B cell (primary cell): Measurements from ENCODE around the gene GNS. TPM values are rescaled to one million over a fixed set of nuclear protein-coding genes. Genes with fewer than 3 reads are reported as not detected.

ENCODE experiments used
- ATAC-seq: fragments of 200-7000 bp; cut with Tn5 transposase; one replicate; pipeline ENCODE4 v1.10.0; 2021; ENCODE audit warnings: low read depth, mild to moderate bottlenecking, moderate number of reproducible peaks, moderate library complexity
- CTCF ChIA-PET: fragments of 350-600 bp; sonication (Branson Sonifier 250); formaldehyde crosslinking; loops from one replicate; lab custom pipeline; 2021; ENCODE audit warnings: antibody characterized with exemption, inconsistent platforms; lab: Charles Lee
- POLR2A ChIA-PET: fragments of 350-600 bp; sonication (Branson Sonifier 250); formaldehyde crosslinking; loops from one replicate; lab custom pipeline; 2021; ENCODE audit warnings: antibody characterized with exemption; lab: Charles Lee
- DNase-seq: peaks from one replicate; pipeline ENCODE4 v3.0.0; 2013
- H2AFZ ChIP-seq: 2 replicates; pipeline ENCODE4 v1.6.1; 2012; ENCODE audit warnings: mild to moderate bottlenecking, low read depth, low read length; ENCODE audit not compliant: insufficient read depth, poor library complexity, severe bottlenecking
- H3K27ac ChIP-seq, 2 donors: 1 replicate in 1 of 2; 2 replicates in 1 of 2; pipeline ENCODE4 v1.5.1; 2012 to 2013; ENCODE audit warnings: low read length in 2 of 2, mild to moderate bottlenecking in 2 of 2, moderate library complexity in 1 of 2
- H3K27me3 ChIP-seq, 4 experiments: fragments of 200-600 bp in 1 of 4; sonication (generic) in 1 of 4; replicated peaks in 1 of 4; 1 replicate in 2 of 4; 2 replicates in 2 of 4; pipeline versions ENCODE4 v1.6.1 to v1.7.0; 2013 to 2016; ENCODE audit warnings: low read length in 3 of 4, mild to moderate bottlenecking in 2 of 4, mixed read lengths in 1 of 4, moderate library complexity in 1 of 4; ENCODE audit not compliant: insufficient read depth in 4 of 4, control insufficient read depth in 3 of 4; ENCODE audit errors: control extremely low read depth in 1 of 4
- H3K36me3 ChIP-seq, 2 experiments: replicated peaks in 1 of 2; 1 replicate in 1 of 2; 2 replicates in 1 of 2; pipeline versions ENCODE4 v1.6.1 to v1.7.1; 2013; ENCODE audit warnings: low read length in 1 of 2; ENCODE audit not compliant: insufficient read depth in 2 of 2, control insufficient read depth in 1 of 2; ENCODE audit errors: control extremely low read depth in 1 of 2, extremely low read depth in 1 of 2
- H3K4me1 ChIP-seq, 2 donors: fragments of 200-600 bp in 1 of 2; sonication (generic) in 1 of 2; 1 replicate in 1 of 2; 2 replicates in 1 of 2; pipeline versions ENCODE4 v1.5.1 to v1.6.1; 2013 to 2017; ENCODE audit warnings: low read length in 2 of 2; ENCODE audit not compliant: control insufficient read depth in 2 of 2, insufficient read depth in 2 of 2
- H3K4me2 ChIP-seq: replicated peaks from 2 replicates; pipeline ENCODE3; 2012; ENCODE audit warnings: mild to moderate bottlenecking, low read depth, low read length; ENCODE audit not compliant: poor library complexity, severe bottlenecking
- H3K4me3 ChIP-seq, 5 experiments: fragments of 200-600 bp in 1 of 5; sonication (generic) in 1 of 5; 1 replicate in 3 of 5; 2 replicates in 2 of 5; pipeline versions ENCODE4 v1.5.1 to v1.7.0; 2011 to 2016; ENCODE audit warnings: low read length in 4 of 5, mild to moderate bottlenecking in 4 of 5, low read depth in 2 of 5, control low read depth in 1 of 5, moderate library complexity in 1 of 5; ENCODE audit not compliant: insufficient read depth in 1 of 5; ENCODE audit errors: control extremely low read depth in 1 of 5, extremely low read depth in 1 of 5
- H3K79me2 ChIP-seq: fragments of 200-600 bp; sonication (generic); one replicate; pipeline ENCODE4 v1.6.0; 2016; ENCODE audit warnings: low read length; ENCODE audit not compliant: control insufficient read depth, insufficient read depth
- H3K9ac ChIP-seq: fragments of 200-600 bp; sonication (generic); 2 replicates; pipeline ENCODE4 v1.6.1; 2017; ENCODE audit warnings: mild to moderate bottlenecking, low read length, moderate library complexity
- H3K9me3 ChIP-seq, 3 donors: one replicate each; pipeline versions ENCODE4 v1.6.1 to v1.7.1; 2013; ENCODE audit warnings: low read length in 2 of 3; ENCODE audit not compliant: control insufficient read depth in 2 of 3, insufficient read depth in 1 of 3; ENCODE audit errors: control extremely low read depth in 1 of 3
- H4K20me1 ChIP-seq: 2 replicates; pipeline ENCODE4 v1.6.0; 2012; ENCODE audit warnings: mild to moderate bottlenecking, low read length; ENCODE audit not compliant: insufficient read depth, control insufficient read depth, poor library complexity, severe bottlenecking
- H3K27ac Mint-ChIP-seq: one replicate; pipeline ENCODE4 v1.8.0; 2021; ENCODE audit warnings: mixed read lengths
- H3K27me3 Mint-ChIP-seq: one replicate; pipeline ENCODE4 v1.8.0; 2021; ENCODE audit warnings: mixed read lengths
- H3K4me1 Mint-ChIP-seq: one replicate; pipeline ENCODE4 v1.8.0; 2021; ENCODE audit warnings: mixed read lengths
- H3K4me3 Mint-ChIP-seq: one replicate; pipeline ENCODE4 v1.8.0; 2021; ENCODE audit warnings: mixed read lengths
- H3K9me3 Mint-ChIP-seq: one replicate; pipeline ENCODE4 v1.8.0; 2022; ENCODE audit warnings: mixed read lengths; ENCODE audit not compliant: insufficient read depth
- CTCF ChIP-seq: fragments of 200-600 bp; IDR thresholded peaks from one replicate; pipeline ENCODE4 v1.8.0; 2022; ENCODE audit warnings: antibody characterized with exemption, mild to moderate bottlenecking
- EZH2 ChIP-seq: IDR thresholded peaks from 2 replicates; pipeline ENCODE4 v1.6.1; 2012; ENCODE audit warnings: borderline replicate concordance, low read depth, mild to moderate bottlenecking, moderate library complexity, low read length; ENCODE audit not compliant: insufficient read depth, poor library complexity, severe bottlenecking
- WGBS: methylation state at CpG from one replicate; pipeline ENCODE4 v1.1.5; 2013; ENCODE audit warnings: missing lambda C conversion rate; ENCODE audit not compliant: insufficient coverage; 5-methylcytosine and 5-hydroxymethylcytosine counted together
- intact Hi-C: fragments of 100-400 bp; cut with micrococcal nuclease; formaldehyde crosslinking; loops from one replicate; pipeline ENCODE4 v1.10.0; 2022
- polyA plus RNA-seq: library from polyadenylated mRNA; depleted of rRNA; stranded (reverse); fragments of >200 nt; gene quantifications from 2 replicates; pipeline ENCODE4 v1.2.3, GENCODE V29; 2012
- total RNA-seq, 2 donors: library from RNA; stranded (reverse); fragments of 120-200 nt in 1 of 2; gene quantifications; 1 replicate in 1 of 2; 2 replicates in 1 of 2; pipeline versions ENCODE4 v1.2.3 to v1.2.4, GENCODE V29; 2013 to 2022

GNS gene
- total and polyA plus RNA-seq, 2 donors (not counting 1 experiment from before 2014, with no cell fraction given), result 7.0 to 26.7 TPM

DNA sequence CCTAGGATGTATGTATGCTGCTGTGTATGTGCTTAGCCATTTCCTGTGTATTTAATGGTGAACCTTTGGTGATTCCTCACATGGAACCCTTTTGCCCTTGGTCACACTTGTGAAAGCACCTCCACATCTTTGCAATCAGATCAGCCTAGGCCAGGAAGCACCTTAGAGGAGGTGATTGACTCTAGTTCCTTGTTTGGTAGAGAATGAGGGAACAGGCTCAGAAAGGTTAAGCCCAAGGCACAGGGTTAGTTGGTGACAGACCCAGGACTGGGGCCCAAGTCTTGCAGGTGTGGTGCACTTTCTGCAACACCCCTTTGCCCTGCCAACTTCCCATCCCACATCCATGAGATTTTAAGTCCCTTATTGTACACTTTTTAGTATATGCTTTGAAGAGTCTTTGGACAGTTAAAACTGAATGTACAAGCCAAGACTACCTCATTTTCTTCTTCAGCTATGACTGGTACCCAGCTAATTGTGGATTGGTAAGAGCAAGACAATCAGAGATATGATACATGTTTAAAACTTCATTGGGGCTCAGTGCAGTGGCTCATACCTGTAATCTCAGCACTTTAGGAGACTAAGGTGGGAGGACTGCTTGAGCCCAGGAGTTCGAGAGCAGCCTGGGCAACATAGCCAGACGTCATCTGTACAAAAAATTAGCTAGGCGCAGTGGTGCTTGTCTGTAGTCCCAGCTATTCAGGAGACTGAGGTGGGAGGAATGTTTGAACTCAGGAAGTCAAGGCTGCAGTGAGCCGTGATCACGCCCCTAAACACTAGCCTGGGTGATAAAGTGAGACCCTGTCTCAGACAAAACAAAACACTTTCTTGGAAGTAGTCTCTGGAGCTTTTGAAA, 77.8 kb downstream of the GNS start:
- Histone ChIP-seq H3K36me3 (peaks cover 3 to 17% of the 10 kb centered on the region in 2 experiments), H2AFZ (no peak overlapping the region), H3K4me1 (peaks cover 69% of the 10 kb centered on the region in 2 donors), H3K4me2 (peak overlapping the region; percentile 27), H3K9ac (no peak overlapping the region), H3K27me3 (no peaks in the 10 kb centered on the region), H4K20me1 (peaks cover 45% of the 10 kb centered on the region), H3K4me3 (no peak overlapping the region), H3K79me2 (peaks cover 94% of the 10 kb centered on the region), H3K9me3 (no peaks in the 10 kb centered on the region), H3K27ac (peak overlapping the region; percentile 34 to 66)
- peaks cover 68% of the 10 kb centered on the region for H3K4me1 Mint-ChIP-seq
- POLR2A ChIA-PET, result no interaction called here
- CTCF ChIA-PET, result interaction anchor here (0.8 to 5.5 kb wide), 5 partner anchors 12 to 132 kb away, joined by 3 to 28 read pairs (median 4); no protein-coding TSS in a partner anchor
- DNase-seq (no peak), ATAC-seq (no peak)
- 69% methylated on average over 3 of the region's 5 CpGs for WGBS
- intact Hi-C loops, result no loop called here
- no peaks in the 10 kb centered on the region for H3K9me3 Mint-ChIP-seq
- TF ChIP-seq EZH2 (no peak), CTCF (no peak)
- H3K4me3 Mint-ChIP-seq, result peak overlapping the region; percentile 61
- no peaks in the 10 kb centered on the region for H3K27me3 Mint-ChIP-seq
- peak overlapping the region; percentile 79 for H3K27ac Mint-ChIP-seq

- DNase-seq, result no peak
- H3K27ac Mint-ChIP-seq, result peak overlapping the region; percentile 89
- intact Hi-C loops, result no loop called here
- peak overlapping the region; percentile 62 to 66 for H3K27ac ChIP-seq
- peaks cover 45% of the 10 kb centered on the region for H4K20me1 ChIP-seq
- H3K9me3 Mint-ChIP-seq, result no peaks in the 10 kb centered on the region
- H3K4me1 ChIP-seq, result peaks cover 77 to 79% of the 10 kb centered on the region in 2 donors
- POLR2A ChIA-PET, result interaction anchor here (0.8 to 1.2 kb wide), 3 partner anchors 13 to 67 kb away, joined by 3 to 4 read pairs (median 3); no protein-coding TSS in a partner anchor
- H3K36me3 ChIP-seq, result peaks cover 0 to 8% of the 10 kb centered on the region in 2 experiments
- H3K4me3 Mint-ChIP-seq, result peak overlapping the region; percentile 71
- no peak for ATAC-seq
- CTCF ChIA-PET, result interaction anchor here (0.8 to 3.7 kb wide), 10 partner anchors 10 to 132 kb away, joined by 3 to 16 read pairs (median 4); no protein-coding TSS in a partner anchor
- peak overlapping the region; percentile 26 for H3K9ac ChIP-seq
- H3K27me3 Mint-ChIP-seq, result no peaks in the 10 kb centered on the region
- H2AFZ ChIP-seq, result no peak overlapping the region
- peaks cover 99% of the 10 kb centered on the region for H3K79me2 ChIP-seq
- peaks cover 76% of the 10 kb centered on the region for H3K4me1 Mint-ChIP-seq
- 55% methylated on average over 3 of the region's 4 CpGs for WGBS
- H3K27me3 ChIP-seq, result no peaks in the 10 kb centered on the region
- TF ChIP-seq CTCF, result no peak
- TF ChIP-seq EZH2, result no peak
- H3K9me3 ChIP-seq, result no peaks in the 10 kb centered on the region
- peak overlapping the region; percentile 57 for H3K4me2 ChIP-seq
- H3K4me3 ChIP-seq, result peak overlapping the region in 1 of 5 experiments; percentile 26
Measured at GRCh38 chr12:64680235-64680634, 79.0 kb downstream of the GNS start.
